Peyer's patch (tissue), 4 donors: ENCODE data around the gene POU2AF2.
"Not testable (repeated sequence)": the region's sequence is repeated elsewhere in the genome, so short reads cannot be mapped to it uniquely, and the experiment has no call there.

Experiments
- CTCF ChIP-seq, 6 experiments: fragments of 450-650 bp in 4 of 6; fragments of 200-600 bp in 2 of 6; sonication (generic) in 1 of 6; IDR thresholded peaks; one replicate each; pipeline ENCODE4 v1.5.1; 2017 to 2019; ENCODE audit warnings: antibody characterized with exemption in 6 of 6, mild to moderate bottlenecking in 3 of 6, moderate library complexity in 1 of 6
- POLR2A ChIP-seq, 2 donors: fragments of 450-650 bp; IDR thresholded peaks; one replicate each; pipeline ENCODE4 v1.5.1; 2017; ENCODE audit warnings: antibody characterized with exemption in 2 of 2, mild to moderate bottlenecking in 2 of 2, moderate library complexity in 2 of 2

- TF ChIP-seq CTCF, POLR2A (IDR thresholded peaks at IDR 0.05): not testable (repeated sequence)
These were observed 46.9 kb downstream of the POU2AF2 start for GRCh38 chr11:111292408-111292807.
